ENCODE results near the gene AKAP13.

Gene AKAP13

DNA sequence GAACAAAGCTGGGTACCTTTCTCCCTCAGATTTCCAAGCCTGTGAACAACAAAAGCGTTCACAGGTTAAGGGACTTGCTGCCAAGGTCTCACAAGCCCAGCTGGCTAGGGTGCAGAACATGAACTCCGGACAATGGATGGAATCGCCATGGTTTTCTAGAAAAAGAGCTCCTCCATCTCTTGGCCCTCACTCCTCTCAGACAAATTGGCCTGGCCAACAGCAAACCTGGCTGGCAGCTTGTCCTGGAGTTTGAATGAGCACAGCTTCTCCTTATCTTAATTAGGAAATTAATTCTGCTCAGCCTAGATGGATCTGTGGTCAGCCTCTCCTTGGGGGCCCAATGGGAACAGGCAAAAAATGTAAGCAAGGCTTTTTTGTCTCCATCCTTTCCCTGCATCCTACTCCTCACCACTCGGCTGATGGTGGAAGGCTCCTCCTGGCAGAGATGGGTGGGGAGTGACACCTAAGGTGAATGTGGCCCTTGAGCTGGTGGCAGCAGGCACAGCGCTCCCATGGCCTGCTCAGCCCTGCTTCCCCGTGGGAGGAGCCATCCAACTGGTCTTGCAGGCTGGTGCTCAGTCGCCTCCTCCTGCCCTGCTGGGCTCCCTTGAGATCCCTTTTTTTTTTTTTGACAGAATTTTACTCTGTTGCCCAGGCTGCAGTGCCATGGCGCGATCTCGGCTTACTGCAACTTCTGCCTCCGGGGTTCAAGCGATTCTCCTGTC lies 408.5 kb downstream of the AKAP13 start:
- peak overlapping the region; percentile 68 to 77 (median 76) for H3K27ac Mint-ChIP-seq
- H3K4me3 Mint-ChIP-seq: no peak overlapping the region
- no peak for TF ChIP-seq CTCF (IDR thresholded peaks at IDR 0.05; ENCODE audit: unreplicated experiment in 3 of 3)
- peaks cover 8% of the 10 kb centered on the region for H3K36me3 Mint-ChIP-seq (ENCODE audit: low read depth)
- H3K9me3 Mint-ChIP-seq: no peaks in the 10 kb centered on the region
- peaks cover 61% of the 10 kb centered on the region for H3K4me1 Mint-ChIP-seq
- H3K27me3 Mint-ChIP-seq (ENCODE audit: low read depth): no peaks in the 10 kb centered on the region

GRCh38 chr15:85789496-85789875 lies 409.1 kb downstream of the AKAP13 start:
- peak overlapping the region; percentile 61 to 68 (median 63) for H3K27ac Mint-ChIP-seq
- peaks cover 8% of the 10 kb centered on the region for H3K36me3 Mint-ChIP-seq (ENCODE audit: low read depth)
- peak overlapping the region; percentile 4 to 19 (median 9) for H3K4me3 Mint-ChIP-seq
- no peak for TF ChIP-seq CTCF (IDR thresholded peaks at IDR 0.05; ENCODE audit: unreplicated experiment in 3 of 3)
- H3K9me3 Mint-ChIP-seq: no peaks in the 10 kb centered on the region
- peaks cover 60% of the 10 kb centered on the region for H3K4me1 Mint-ChIP-seq
- no peaks in the 10 kb centered on the region for H3K27me3 Mint-ChIP-seq (ENCODE audit: low read depth)

DNA sequence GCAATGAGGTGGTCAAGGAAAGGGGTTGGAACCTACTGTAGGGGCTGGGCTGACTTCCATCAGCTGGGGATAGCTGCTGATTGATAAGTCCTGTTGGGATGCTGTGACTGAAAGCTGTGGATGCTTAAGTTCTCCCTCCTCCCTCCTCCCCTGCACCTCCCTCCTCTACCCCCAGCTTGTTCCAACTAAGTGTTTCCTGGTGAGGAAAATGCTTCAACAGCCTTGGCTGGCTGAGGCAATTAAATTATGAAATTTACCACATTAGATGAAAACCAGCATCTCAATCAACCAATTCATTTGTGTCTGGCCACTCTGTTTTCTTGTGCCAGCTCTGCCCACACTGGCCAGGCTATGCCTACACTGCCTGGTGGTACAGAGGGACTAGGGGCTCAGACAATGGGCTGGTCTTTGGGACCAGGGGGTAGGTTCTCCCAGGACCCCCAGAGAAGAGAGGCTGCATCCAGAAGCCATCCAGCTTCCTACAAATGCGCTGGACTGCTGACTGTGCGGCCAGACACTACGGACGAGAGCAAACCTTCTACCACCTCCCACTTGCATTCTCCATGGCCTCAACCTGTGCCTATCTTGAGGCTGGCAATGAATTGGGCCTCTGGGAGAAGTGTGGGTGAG lies 411.8 kb downstream of the AKAP13 start:
- H3K27me3 Mint-ChIP-seq (ENCODE audit: low read depth): no peaks in the 10 kb centered on the region
- H3K36me3 Mint-ChIP-seq (ENCODE audit: low read depth): peaks cover 8% of the 10 kb centered on the region

DNA sequence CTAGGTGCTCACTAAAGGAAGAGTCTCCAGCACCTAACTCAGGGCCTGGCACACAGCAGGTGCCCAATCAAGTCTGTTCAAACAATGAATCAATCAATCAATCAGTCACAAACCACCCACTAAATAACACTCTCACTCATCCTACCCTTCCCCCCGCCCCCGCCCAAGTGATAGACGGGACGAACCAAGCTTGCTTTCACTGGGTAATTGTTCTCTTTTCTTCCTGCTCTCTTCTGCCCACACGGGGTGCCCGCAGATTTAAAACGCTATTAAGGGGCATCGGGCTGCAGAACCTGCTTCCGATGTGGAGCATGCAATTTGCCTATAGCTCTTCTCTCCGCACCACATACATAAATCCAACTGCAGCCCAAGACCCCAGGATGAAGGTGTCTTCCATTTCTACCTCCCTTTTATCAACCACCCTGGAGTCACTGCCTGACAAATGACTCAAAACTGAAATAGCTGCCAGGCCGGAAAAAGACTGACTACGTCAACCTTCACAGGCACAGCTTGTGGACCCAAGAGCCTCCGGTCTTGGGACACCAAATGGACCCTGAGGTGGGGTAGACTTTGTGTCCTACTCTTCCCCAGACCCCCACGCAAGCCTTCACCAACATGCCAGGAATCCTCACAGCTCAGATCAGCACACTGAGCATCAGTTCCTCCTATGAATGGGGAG lies 412.6 kb downstream of the AKAP13 start:
- Mint-ChIP-seq H3K36me3 (ENCODE audit: low read depth) (peaks cover 4% of the 10 kb centered on the region), H3K27ac (peak overlapping the region; percentile 78 to 93 (median 82))
- TF ChIP-seq CTCF (IDR thresholded peaks at IDR 0.05; ENCODE audit: unreplicated experiment in 3 of 3): no peak

More for the DNA sequence above, 411.8 kb downstream of the AKAP13 start:
- no peak for TF ChIP-seq CTCF (IDR thresholded peaks at IDR 0.05; ENCODE audit: unreplicated experiment in 3 of 3)
- Mint-ChIP-seq H3K9me3 (no peaks in the 10 kb centered on the region), H3K4me3 (peak overlapping the region; percentile 96 to 97 (median 96)), H3K4me1 (peaks cover 51% of the 10 kb centered on the region), H3K27ac (no peak overlapping the region)

DNA sequence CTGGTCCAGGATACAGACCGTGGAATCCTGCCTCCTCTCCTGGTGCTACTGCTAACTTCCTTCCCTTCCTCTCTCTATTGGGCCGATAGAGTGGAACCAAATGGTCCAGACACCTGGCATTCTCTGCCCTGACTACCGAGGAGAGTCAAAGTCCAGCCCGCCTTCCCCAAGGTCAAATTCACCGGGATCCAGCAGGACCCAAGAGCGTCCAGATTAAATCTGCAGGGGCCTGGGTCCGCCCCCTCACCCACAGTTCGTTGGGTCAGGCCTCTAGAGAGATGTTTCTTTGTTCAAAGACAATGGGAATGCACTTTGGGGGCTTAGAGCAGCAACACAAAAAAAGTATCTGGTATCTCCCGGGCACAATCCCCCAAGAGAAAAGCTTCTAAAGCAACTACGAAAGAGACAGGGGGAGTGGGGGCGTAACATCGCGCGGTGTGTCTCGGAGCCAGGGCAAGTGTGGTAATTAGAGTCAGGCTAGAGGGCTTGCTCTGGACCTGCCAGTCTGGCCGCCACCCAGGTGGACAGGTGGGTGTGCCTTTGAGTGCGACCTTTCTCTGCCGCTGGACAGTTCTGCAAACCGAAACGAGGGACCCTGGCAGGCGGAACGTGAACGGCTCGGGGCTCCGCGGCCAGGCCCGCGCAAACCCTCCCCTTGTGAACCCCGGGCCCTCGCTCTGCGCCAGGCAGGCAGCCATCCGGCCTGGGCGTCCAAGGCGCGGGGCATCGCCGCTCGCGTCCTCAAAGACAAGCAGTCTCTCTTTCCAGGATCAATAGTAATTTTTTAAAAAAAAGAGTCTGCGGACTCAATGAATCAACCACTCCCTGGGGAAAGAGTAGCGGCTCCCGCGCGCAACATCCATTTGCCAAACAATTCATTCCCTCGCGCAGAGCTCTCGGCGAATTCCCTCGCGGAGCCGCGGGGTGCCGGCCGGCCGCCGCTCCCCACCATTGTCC lies 413.5 kb downstream of the AKAP13 start:
- H3K27me3 Mint-ChIP-seq (ENCODE audit: low read depth): no peaks in the 10 kb centered on the region
- peaks cover 4% of the 10 kb centered on the region for H3K36me3 Mint-ChIP-seq (ENCODE audit: low read depth)
- no peak for TF ChIP-seq CTCF (IDR thresholded peaks at IDR 0.05; ENCODE audit: unreplicated experiment in 3 of 3)
- no peaks in the 10 kb centered on the region for H3K9me3 Mint-ChIP-seq
- peak overlapping the region; percentile 96 to 97 (median 96) for H3K4me3 Mint-ChIP-seq
- H3K4me1 Mint-ChIP-seq: peaks cover 35% of the 10 kb centered on the region
- H3K27ac Mint-ChIP-seq: peak overlapping the region; percentile 78 to 93 (median 82)

More for the DNA sequence above, 412.6 kb downstream of the AKAP13 start:
- Mint-ChIP-seq H3K9me3 (no peaks in the 10 kb centered on the region), H3K27me3 (ENCODE audit: low read depth) (no peaks in the 10 kb centered on the region), H3K4me1 (peaks cover 44% of the 10 kb centered on the region), H3K4me3 (peak overlapping the region; percentile 96 to 97 (median 96))
